K562 (cell line): ENCODE data around the gene SRL.

Experiments
- MAZ ChIP-seq, 2 experiments: fragments of 450-650 bp in 1 of 2; sonication (generic) in 1 of 2; formaldehyde crosslinking; IDR thresholded peaks in 1 of 2; conservative IDR thresholded peaks in 1 of 2; 2 replicates each; pipeline versions ENCODE4 v1.4.0 to v1.5.0; 2020; ENCODE audit warnings: mild to moderate bottlenecking in 1 of 2, missing genetic modification reagents in 1 of 2
- NR3C1 ChIP-seq: sonication (generic); formaldehyde crosslinking; IDR thresholded peaks from 2 replicates; pipeline ENCODE4 v1.8.1; 2022; ENCODE audit warnings: missing genetic modification reagents
- TF ChIP-seq, protein P1 (sequence below): fragments of 450-650 bp; formaldehyde crosslinking; IDR thresholded peaks from 2 replicates; pipeline ENCODE4 v1.4.0; 2020; ENCODE audit warnings: mild to moderate bottlenecking, moderate library complexity
- TF ChIP-seq, protein P2 (sequence below), 3 experiments: IDR thresholded peaks in 2 of 3; conservative IDR thresholded peaks in 1 of 3; 2 replicates each; pipeline ENCODE4 v1.5.1; 2011 to 2012; ENCODE audit warnings: low read length in 3 of 3, mild to moderate bottlenecking in 3 of 3, control low read depth in 2 of 3, improper control_type of control experiment in 1 of 3, inconsistent platforms in 1 of 3, low read depth in 1 of 3, mixed read lengths in 1 of 3, moderate library complexity in 1 of 3; ENCODE audit not compliant: insufficient read depth in 2 of 3

DNA sequence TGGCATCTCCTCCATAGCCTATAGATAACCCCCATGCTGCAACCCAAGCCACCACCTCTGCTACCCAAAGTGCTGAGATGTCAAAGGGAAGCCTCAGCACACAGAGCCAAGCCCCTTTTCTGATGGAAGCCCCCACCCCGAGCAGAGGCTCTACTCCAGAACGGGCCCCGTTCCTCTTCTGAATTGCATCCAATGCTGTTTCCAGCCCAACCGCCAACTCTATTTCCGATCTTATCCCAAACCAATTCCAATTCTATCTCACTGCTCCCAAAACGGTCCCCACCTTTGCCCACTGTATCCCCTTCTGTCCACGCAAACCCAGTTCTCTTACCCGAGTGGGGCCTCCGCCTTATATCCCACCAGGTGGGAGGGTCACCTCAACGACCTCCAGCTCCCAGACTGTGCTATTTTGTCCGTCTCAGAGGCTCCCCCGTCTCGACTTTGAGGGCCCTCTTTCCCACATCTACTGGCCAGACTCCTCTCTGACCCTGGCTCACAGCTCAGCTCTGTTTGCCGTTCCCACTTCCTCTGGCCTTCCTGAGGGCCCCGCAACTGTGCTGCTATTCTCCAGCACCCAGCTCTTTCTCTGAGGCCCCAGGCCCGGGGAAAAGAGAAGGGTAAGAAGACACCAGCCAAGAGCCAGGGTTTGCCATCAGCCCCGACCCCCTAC, 487 bp downstream of the SRL start:
- TF ChIP-seq, protein P1, sequence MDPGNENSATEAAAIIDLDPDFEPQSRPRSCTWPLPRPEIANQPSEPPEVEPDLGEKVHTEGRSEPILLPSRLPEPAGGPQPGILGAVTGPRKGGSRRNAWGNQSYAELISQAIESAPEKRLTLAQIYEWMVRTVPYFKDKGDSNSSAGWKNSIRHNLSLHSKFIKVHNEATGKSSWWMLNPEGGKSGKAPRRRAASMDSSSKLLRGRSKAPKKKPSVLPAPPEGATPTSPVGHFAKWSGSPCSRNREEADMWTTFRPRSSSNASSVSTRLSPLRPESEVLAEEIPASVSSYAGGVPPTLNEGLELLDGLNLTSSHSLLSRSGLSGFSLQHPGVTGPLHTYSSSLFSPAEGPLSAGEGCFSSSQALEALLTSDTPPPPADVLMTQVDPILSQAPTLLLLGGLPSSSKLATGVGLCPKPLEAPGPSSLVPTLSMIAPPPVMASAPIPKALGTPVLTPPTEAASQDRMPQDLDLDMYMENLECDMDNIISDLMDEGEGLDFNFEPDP, result no peak
- TF ChIP-seq MAZ (CRISPR knock-in tag; conservative IDR thresholded peaks at IDR 0.05 in 1 of 2, IDR thresholded peaks at IDR 0.05 in 1 of 2), result no peak
- TF ChIP-seq, protein P2, sequence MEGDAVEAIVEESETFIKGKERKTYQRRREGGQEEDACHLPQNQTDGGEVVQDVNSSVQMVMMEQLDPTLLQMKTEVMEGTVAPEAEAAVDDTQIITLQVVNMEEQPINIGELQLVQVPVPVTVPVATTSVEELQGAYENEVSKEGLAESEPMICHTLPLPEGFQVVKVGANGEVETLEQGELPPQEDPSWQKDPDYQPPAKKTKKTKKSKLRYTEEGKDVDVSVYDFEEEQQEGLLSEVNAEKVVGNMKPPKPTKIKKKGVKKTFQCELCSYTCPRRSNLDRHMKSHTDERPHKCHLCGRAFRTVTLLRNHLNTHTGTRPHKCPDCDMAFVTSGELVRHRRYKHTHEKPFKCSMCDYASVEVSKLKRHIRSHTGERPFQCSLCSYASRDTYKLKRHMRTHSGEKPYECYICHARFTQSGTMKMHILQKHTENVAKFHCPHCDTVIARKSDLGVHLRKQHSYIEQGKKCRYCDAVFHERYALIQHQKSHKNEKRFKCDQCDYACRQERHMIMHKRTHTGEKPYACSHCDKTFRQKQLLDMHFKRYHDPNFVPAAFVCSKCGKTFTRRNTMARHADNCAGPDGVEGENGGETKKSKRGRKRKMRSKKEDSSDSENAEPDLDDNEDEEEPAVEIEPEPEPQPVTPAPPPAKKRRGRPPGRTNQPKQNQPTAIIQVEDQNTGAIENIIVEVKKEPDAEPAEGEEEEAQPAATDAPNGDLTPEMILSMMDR (IDR thresholded peaks at IDR 0.05 in 2 of 3, conservative IDR thresholded peaks at IDR 0.05 in 1 of 3; ENCODE audit: insufficient read depth in 2 of 3, low read depth in 1 of 3, low read length in 3 of 3), result no peak
- no peak for TF ChIP-seq NR3C1 (CRISPR knock-in tag)
